ENCODE data around the gene ZNF584. TPM values are rescaled to one million over a fixed set of nuclear protein-coding genes. Genes with fewer than 3 reads are reported as not detected.
"Not testable (repeated sequence)": the region's sequence is repeated elsewhere in the genome, so short reads cannot be mapped to it uniquely, and the experiment has no call there.

Gene ZNF584
- total RNA-seq, 3 donors from 2014 or later: 13.6 to 16.1 (median 15.8) TPM

- TF ChIP-seq, protein P1, sequence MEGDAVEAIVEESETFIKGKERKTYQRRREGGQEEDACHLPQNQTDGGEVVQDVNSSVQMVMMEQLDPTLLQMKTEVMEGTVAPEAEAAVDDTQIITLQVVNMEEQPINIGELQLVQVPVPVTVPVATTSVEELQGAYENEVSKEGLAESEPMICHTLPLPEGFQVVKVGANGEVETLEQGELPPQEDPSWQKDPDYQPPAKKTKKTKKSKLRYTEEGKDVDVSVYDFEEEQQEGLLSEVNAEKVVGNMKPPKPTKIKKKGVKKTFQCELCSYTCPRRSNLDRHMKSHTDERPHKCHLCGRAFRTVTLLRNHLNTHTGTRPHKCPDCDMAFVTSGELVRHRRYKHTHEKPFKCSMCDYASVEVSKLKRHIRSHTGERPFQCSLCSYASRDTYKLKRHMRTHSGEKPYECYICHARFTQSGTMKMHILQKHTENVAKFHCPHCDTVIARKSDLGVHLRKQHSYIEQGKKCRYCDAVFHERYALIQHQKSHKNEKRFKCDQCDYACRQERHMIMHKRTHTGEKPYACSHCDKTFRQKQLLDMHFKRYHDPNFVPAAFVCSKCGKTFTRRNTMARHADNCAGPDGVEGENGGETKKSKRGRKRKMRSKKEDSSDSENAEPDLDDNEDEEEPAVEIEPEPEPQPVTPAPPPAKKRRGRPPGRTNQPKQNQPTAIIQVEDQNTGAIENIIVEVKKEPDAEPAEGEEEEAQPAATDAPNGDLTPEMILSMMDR (IDR thresholded peaks at IDR 0.05): no peak
- TF ChIP-seq POLR2AphosphoS5 (IDR thresholded peaks at IDR 0.05): no peak
- TF ChIP-seq POLR2A (IDR thresholded peaks at IDR 0.05): no peak
- intact Hi-C loops (cut with DNase I; ENCODE audit: low total_unique reads): loop anchor here (10.0 kb wide), 1 partner anchor 1296 kb away; no protein-coding TSS in a partner anchor
- Histone ChIP-seq H3K9me3 (no peaks in the 10 kb centered on the region), H3K4me3 (peak overlapping the region; percentile 50 to 71 (median 66)), H3K27me3 (peaks cover 0 to 14% of the 10 kb centered on the region in 2 donors), H3K4me1 (peaks cover 9 to 11% of the 10 kb centered on the region in 2 donors), H3K27ac (peak overlapping the region in 1 of 2 donors; percentile 90), H3K36me3 (no peaks in the 10 kb centered on the region)
- DNase-seq (ENCODE audit: low spot score in 2 of 2): no peak
Measured at GRCh38 chr19:58400316-58400915, 8.0 kb upstream of the ZNF584 start.

GRCh38 chr19:58400916-58401839, 7.3 kb upstream of the ZNF584 start:
- intact Hi-C loops (cut with DNase I; ENCODE audit: low total_unique reads): loop anchor here (10.0 kb wide), 1 partner anchor 1296 kb away; no protein-coding TSS in a partner anchor
- TF ChIP-seq POLR2A (IDR thresholded peaks at IDR 0.05) (no peak), POLR2AphosphoS5 (IDR thresholded peaks at IDR 0.05) (peak; percentile 34 to 91 (median 68))
- TF ChIP-seq, protein P1 (IDR thresholded peaks at IDR 0.05): no peak
- Histone ChIP-seq H3K27me3 (peaks cover 0 to 11% of the 10 kb centered on the region in 2 donors), H3K36me3 (no peaks in the 10 kb centered on the region), H3K4me3 (peak overlapping the region; percentile 50 to 71 (median 66)), H3K27ac (peak overlapping the region; percentile 83 to 90), H3K9me3 (no peaks in the 10 kb centered on the region), H3K4me1 (peaks cover 6 to 9% of the 10 kb centered on the region in 2 donors)
- peak; percentile 100 for DNase-seq (ENCODE audit: low spot score in 2 of 2)

DNA sequence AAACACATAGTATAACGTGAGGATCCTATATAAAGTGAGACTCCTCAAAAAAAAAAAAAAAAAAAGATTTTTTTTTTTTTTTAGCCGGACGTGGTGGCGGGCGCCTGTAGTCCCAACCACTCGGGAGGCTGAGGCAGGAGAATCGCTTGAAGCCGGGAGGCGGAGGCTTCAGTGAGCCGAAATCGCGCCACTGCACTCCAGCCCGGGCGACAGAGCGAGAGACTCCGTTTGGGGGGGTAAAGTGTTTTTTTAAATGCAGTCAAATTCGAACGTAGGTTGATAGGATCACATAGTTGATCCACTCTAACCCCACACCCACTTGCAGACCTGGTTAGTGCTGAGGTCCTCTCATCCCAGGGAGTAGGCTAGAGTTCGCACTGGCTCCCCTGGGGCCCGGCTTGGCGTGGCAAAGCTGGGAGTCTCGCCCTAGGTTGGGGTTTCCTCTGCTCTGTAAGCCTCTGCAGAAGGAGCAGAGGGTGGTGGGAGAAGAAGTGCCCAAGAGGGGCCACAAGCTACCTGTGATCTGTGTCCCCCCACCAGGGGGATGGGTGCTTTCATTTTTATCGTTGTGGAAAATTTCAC, 6.5 kb upstream of the ZNF584 start:
- DNase-seq (ENCODE audit: low spot score in 2 of 2): peak in 1 of 2 donors; percentile 31
- no peak for TF ChIP-seq POLR2A (IDR thresholded peaks at IDR 0.05)
- no peak for TF ChIP-seq POLR2AphosphoS5 (IDR thresholded peaks at IDR 0.05)
- TF ChIP-seq, protein P1 (IDR thresholded peaks at IDR 0.05): no peak
- Histone ChIP-seq H3K9me3 (no peaks in the 10 kb centered on the region), H3K4me1 (peaks cover 8 to 9% of the 10 kb centered on the region in 2 donors), H3K27me3 (peaks cover 0 to 8% of the 10 kb centered on the region in 2 donors), H3K27ac (peak overlapping the region in 1 of 2 donors; percentile 90), H3K4me3 (peak overlapping the region; percentile 50 to 71 (median 66)), H3K36me3 (no peaks in the 10 kb centered on the region)
- intact Hi-C loops (cut with DNase I; ENCODE audit: low total_unique reads): loop anchor here (10.0 kb wide), 1 partner anchor 1297 kb away; no protein-coding TSS in a partner anchor

DNA sequence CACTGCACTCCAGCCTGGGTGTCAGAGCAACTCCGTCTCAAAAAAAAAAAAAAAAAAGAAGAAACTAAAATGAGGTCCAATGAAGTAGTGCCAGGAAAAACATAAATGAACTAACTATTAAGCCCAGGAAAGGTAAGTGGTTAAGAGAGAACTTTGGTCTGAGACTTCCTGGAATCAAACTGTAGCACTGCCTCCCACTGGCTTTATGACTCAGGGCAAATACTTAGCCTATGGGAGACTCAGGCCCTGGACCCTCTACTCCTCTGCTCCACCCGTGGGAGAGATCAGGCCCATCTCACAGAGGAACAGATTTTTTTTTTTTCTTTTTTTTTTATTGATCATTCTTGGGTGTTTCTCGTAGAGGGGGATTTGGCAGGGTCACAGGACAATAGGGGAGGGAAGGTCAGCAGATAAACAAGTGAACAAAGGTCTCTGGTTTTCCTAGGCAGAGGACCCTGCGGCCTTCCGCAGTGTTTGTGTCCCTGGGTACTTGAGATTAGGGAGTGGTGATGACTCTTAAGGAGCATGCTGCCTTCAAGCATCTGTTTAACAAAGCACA, 4.5 kb upstream of the ZNF584 start:
- not testable (repeated sequence) for DNase-seq (ENCODE audit: low spot score in 2 of 2); H3K9me3 ChIP-seq; H3K36me3 ChIP-seq; H3K27ac ChIP-seq; H3K27me3 ChIP-seq; H3K4me3 ChIP-seq
- intact Hi-C loops (cut with DNase I; ENCODE audit: low total_unique reads): loop anchor here (10.0 kb wide), 1 partner anchor 1299 kb away; no protein-coding TSS in a partner anchor
- peaks cover 11 to 16% of the 10 kb centered on the region in 2 donors for H3K4me1 ChIP-seq
